GM19025 (cell line): ENCODE data around the gene TNS3.

Experiments used
- ATAC-seq: cut with Tn5 transposase; IDR thresholded peaks from one replicate; pipeline ENCODE4 v1.9.1; 2021; ENCODE audit warnings: mild to moderate bottlenecking, low read depth, moderate library complexity; ENCODE audit not compliant: unreplicated experiment

Gene TNS3

DNA sequence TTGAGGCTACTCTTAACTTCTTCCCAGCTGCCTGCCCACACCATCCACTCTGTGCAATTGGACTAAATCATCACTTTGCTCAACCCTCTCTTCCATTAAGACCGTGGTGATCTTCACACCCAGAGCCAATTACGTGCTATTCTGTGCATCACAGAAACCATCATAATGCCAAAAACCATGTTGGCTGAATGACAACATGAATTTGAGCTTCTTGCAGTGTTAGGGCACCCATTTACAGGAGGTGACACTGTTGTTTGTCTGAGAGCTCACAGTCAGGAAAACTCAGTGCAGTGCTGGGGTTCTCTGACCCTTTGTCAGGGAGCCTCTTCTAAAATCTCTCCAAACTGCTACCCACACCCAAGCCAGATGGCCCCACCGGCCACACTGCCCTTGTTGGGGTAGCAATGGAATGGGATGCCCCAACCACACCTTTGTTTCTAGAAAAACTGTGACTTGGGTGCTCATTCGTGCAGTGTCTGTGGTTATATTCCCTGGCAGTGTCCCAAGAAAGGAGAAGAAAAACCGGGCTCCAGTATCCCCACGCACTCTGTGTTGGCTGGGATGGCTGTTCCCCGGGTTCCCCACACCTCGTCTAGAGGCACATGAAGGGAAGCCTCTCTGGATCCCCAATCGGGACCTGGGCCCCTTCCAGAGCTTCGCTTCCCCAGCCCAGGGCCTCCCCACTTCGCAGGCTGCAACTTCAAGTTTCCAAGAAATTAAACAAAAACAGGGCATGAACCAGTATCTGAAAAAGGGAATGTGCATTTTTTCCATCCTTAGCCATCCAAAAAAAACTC, 2.0 kb upstream of the TNS3 start:
- ATAC-seq, result no peak

DNA sequence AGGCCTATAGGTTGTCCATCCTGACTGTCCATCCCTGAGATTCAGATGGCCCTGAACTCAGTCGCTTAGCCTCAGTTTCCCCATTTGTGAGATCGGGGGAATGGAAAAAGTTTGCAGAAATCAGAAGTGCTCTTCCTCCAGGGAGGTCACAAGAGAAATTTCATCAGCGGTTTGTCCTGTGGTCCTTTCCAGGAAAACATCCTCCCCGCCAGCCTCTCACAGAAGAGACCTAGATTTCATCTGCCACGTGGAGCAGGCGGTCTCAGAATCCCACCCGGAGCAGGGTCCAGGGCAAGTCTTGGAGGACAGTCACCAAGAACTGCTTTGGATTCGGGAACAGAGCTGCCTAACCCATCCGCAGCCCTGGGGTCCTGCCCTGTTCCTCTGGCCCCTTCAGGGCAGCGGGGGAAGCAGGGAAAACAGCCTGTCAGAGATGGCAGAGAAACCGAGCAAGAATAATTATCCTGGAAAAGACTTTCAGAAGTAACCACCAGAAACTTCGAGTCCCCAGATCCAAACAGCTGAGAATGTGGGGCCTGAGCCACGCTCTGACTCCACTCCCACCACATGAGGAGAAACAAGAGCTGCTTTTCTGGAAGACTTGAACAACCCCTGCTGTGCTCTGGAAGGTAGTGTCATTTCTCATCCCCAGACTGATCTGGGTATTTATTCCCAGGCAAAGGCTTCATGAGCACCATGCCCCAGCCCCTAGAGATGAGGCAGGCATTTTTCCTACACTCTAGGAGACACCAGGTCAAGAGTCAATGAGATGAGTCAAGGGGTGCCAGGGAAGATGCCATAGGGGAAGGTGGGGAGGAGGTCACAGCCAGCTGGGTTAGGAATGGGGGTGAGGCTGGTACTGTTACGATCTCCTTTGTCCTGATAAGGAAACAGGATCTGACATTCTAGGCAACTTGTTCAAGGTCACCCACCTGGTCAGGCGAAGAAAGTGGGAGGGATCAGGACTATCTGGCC, 1.1 kb upstream of the TNS3 start:
- no peak for ATAC-seq

DNA sequence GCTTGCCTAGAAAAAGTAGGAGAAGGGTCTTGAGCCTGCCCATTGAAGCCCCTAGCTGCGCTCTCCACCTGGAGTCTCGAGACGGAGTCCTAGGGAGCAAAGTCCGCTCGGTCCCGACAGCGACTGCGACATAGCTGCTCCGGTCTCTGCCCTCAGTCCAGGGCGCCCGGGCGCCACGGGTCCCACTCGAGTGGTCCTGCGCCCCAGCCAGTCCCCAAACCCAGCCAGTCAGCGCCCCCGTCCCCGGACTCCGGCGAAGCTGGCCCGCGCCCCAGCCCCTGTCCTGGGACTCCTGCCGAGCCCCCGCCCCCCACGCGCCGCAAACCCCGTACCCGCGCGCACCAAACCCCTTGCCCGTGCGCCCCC, 490 bp downstream of the TNS3 start:
- no peak for ATAC-seq

DNA sequence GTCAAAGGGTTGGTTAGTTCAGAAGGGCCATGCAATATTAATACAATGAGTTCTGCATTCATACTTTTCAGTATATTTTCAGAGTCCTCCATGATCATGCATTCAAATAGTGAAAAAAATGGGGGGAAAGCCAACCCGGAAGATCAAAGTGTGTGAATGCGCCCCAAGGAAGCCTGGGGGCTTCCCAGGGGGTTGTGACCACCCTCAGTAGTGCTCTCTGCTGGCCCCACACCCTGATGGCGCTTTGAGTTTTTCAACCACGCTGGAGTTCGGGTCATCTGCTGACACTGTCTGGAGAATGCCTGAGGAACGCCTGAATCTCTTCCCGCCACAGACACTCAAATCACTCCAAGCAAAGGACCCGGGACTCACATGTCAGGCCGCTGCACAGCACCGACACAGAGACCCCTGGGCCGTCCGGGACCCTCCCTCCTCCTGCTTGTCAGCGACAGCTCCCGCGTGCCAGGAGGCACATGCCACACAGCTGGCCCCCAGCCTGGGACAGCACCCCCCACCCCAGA, 1.0 kb downstream of the TNS3 start:
- ATAC-seq, result no peak

DNA sequence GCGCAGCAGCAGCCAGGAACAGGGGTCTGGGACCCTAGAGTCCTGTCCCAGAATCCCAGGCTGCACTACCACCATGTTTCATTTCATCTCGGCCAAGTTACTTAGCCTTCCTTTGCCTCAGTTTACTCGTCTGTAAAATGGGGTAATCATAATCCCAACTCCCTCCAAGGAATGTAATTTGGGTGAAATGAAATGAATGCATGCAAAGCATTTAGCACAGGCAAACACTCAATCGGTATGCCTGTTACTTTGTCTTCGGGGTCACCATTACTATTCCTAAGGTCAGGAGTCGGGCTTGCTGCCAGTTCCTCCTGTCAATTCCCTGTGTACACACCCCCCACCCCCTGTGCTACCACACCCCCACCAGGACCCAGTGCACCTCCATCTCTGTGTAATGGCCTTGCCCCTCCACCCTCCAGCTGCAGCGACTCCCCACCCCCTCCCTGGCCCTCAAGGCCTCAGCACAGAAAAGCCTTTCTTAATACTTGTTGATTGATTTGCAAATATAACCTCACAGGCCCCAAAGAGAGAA, 1.7 kb downstream of the TNS3 start:
- no peak for ATAC-seq

DNA sequence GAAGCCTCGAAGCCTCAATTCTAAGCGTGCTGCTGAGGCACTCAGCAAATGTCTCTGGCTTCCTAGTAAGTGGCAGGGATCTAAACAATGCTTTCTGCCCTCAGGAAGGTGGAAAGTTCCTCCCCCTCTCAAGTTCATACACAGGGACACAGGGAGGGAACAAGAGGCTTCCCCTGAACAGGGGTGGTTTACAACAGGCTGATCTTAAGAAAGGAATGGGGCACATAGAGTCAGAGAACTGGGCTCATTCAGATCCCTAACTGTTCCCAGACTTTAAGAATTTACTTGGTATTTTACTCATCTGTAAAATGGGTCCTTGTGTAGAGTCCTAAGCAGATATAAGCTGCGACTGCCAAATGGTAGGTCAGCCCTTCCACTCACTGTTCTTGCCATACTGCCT, 2.5 kb downstream of the TNS3 start:
- no peak for ATAC-seq

DNA sequence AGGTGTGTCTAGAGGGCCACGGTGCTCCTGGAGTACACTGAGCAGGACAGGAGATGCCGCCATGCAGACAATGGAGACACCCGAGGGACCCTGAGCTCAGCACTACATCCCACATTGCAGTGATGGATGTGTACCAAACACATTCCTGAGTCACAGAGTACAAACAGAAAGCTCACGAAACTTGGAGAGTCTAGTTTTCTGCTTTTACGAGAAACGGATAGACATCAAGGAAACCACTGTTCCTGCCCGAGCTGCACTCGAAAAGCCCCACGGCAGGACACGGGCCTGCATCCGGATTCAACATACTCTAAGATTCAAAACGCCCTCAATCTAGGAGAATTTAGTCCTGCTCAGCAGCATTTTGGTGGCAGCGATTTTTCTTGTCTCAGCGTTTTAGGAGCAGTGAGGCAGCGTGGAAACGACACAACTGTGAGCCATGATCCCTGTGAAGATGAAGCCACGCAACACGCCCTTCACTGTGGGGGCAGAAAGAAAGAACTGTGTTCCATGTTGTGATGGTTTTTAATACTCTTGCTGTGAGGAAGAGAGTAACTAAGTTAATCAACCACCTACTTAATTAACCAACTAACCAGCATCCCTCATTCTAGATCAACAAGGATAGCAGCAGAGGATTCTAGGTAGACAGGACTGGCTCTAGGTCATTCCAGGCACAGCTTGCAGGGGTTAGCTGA, 3.2 kb downstream of the TNS3 start:
- no peak for ATAC-seq

DNA sequence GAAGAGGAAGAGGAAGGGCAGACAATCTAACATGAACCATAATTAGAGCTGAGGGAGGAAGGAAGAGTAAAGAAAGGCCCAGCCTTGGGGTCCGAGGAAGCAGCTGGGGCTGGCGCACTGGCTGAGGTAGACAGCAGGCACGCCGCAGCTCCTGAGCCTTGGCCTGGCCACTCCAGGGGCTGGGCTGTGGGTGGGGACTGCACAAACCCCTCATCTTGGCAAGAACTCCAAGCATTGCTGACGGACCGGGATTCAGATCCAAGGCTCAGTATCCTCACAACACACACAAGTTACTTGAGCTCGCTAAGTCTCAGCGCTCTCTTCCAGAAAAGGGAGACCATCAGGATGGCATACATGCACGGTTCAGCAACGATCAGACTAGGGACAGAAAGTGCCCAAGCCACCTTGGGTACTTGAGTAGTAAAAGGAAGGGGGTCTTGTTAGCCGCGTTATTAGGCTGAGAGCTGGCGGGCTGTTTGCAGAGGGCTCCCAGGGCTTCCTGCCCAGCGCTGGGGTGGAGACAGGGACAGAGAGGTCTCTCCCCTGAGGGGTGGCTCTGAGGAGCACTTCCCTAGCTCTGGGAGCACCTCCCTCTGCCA, 4.5 kb downstream of the TNS3 start:
- no peak for ATAC-seq

DNA sequence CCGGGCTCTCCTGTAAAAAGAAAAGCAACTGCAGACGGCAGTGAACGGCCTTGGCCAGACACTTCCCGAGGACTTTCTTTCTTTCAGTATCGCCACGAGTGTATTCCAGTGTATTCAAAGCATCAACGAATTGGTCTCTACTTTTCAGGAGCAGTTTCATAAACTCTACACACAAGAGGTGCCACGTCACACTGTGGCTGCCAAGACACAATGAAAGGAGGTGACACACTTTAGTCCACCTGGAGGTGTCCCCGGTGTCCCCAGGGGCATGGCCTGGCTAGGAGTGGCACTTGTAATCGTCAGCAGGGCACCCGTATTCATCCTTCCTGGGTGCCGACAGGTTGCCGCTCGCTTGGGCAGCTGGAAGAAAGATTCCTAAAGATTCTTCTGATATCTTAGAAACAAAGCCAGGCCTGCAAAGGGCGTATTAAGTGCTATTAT, 5.0 kb downstream of the TNS3 start:
- no peak for ATAC-seq

DNA sequence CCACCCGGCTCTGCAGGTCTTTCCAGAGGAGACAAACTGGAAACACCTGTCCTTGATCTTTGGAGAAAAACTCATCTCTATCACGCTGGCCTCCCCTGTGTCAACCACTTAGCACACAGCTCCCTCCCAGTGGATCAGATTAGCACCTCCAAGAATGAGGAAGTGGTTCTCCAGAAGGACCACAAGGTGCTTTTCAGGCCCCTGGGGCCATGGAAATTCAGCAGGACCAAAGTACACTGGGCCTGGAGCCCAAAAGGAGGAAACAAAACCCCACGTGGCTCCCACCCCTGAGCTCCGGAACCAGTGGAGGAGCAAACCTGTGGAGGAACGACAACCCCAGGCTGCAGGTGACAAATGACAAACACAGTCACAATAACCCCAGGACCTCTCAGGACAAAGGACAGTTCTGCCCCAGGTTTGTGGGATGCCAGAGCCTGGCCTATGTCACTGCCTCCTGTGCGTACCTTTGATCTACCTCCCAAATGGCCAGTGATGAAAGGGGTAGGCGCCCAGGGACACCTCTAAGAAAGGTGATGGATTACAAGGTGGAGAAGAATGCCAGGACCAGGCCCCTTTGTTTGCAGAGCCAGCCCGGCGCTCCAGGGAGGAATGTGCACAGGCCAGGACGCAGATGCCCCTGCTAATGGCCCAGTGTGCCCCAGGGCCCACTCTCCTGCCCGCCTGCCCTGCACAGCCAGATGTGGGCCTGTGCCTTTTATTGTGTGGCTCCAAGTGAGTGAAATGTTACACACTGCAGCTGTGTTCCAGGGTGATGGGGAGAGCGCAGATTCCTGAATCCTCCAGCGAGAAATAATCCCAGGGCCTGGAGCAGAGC, 5.7 kb downstream of the TNS3 start:
- ATAC-seq, result no peak

DNA sequence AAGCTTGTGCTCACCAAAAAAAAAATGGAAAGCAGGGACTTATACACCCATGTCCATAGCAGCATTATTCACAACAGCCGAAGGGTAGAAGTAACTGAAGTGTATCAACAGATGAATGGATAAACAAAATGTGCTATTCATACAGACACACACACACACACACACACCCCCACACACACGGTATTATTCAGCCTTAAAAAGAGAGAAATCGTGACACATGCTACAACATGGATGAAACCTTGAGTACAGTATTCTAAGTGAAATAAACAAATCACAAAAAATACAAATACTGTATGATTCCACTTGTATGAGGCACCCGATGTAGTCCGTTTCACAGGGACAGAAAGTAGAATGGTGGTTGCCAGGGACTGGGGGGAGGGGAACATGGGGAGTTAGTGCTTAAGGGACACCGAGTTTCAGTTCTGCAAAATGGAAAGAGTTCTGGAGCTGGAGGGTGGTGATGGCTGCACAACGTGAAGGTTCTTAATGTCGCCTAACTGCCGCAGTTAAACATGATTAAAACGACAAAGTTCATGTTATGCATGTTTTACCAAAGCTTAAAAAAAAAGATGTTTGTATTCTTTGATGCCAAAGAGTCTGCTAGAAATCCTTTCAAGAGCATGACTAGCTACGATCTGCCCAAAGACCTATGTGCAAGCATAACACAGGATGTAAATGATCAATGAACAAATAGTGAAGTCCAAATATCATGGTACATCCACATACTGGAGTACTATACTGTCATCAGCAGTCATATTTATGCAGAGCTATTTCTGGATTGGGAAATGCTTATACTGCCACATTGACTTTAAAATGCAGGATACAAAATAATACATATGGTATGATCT, 7.2 kb downstream of the TNS3 start:
- peak; percentile 67 for ATAC-seq

DNA sequence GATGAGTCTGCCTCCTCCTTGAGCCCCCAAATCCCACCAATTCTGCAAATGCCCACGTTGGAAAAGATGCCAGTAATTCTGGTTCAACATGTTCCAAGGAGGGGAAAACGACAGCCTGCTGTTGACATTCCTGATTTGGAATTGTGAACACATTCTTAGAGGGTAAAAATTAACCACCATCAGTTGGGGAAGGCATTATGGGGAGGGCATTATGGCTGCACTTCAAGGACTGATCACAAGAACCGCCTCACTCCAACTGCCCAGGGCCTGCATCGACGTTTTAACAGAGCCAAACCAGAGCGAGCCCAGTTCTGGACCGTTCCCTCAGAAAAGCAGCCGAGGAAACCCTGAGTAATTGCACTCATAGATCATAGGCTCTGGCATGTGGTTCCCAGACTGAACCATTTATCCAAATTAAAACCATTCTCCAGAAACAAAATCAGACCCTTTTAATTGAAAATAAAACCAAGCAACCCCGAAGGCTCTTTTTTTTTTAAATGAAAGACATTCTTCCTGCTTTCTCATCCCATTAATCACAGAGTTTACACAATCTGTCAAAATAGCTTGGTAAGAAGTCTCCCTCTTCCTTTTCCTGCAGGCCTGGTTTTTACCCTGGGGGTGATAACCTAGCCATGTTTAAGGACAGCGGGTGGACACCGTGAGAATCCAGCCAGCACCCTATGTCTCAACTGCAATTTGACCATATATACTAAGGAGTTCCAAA, 8.0 kb downstream of the TNS3 start:
- ATAC-seq, result no peak

DNA sequence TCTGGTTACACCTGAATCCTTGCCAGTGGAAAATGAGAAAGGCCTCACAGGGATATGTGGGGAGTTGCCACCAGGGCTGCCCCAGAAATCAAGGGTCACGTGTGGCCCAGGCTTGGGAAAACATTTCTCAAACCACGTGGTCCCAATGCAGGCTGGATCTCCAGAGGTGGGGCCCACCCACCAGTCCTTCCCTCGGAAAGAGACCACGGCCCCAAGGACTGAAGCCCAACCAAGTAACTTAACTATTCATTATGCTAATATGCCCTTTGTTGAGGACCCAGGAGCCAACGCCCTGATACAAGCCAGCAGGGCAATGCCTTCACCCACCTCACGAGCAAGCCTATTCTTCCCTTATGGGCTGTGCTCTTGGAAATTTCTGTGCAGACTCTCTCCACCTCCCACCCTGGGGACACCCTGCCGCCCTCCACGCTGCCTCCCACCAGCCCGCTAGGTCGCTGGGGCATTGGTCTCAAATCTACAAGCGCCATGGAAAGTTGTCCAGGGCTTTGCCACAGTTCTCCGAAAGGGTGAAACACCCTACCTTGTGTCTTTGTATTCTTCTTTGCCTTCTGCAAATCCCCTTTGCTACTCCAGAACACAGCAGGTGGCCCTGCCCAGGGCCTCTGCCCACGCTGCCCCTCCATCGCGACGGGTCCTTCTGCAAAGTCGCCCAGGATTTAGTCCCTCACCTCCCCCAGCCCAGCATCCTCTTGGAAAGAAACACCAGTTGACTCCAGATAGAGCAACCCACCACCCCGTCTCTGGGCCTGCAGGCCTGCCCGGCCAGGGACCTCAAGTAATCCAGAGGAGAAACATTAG, 8.8 kb downstream of the TNS3 start:
- no peak for ATAC-seq

DNA sequence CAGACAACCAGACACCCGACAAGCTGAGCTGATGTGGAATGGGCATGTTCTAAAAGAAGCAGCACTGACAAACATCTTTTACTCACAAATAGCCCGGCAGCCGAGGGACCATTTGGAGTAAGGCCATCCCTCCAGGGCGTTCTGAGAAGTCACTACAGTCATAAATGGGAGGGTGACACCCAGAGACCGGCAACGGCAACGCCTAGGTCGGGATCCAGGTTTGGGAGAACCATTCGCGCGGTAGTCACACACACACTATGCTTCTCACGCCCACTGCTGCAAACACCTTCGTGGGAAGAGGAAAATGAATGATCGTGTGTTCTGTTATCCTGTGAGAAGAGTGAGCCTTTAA, 9.8 kb downstream of the TNS3 start:
- ATAC-seq, result no peak

DNA sequence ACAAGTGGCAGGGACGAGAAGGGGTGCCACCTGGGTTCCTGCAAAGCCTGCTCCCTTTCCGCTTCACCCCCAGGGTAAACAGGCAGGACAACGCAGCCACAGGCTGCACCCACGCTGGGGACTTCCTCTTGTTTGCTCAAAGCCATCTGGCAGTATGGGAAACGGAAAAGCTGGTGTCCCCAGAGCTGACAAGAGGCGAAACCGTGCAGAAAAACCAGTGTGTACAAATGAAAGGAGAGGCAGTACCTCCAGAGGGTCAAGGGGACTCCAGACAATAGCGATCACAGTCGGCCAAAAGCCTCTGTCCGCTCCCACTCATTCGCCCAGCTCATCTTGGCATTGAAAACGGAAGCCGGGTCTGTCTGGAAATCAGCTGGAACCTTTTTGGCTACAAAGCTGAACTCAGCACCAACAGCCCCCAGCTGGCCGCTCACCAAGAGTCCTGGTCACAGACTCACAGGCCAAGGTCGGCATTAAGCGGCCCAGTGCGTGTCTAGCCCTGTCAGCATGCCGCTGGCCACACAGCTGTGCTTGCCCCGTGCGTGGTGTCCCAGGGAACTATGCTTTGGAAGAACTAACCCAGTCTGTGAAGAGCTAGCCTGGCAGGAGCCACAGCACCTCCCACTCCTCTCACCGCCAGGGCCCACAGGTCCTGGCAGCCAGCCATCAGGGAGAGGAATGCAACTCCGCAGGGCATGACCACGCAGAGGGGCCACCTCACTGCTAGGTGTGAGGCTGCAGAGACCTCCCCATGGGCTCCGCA, 10.4 kb downstream of the TNS3 start:
- no peak for ATAC-seq

DNA sequence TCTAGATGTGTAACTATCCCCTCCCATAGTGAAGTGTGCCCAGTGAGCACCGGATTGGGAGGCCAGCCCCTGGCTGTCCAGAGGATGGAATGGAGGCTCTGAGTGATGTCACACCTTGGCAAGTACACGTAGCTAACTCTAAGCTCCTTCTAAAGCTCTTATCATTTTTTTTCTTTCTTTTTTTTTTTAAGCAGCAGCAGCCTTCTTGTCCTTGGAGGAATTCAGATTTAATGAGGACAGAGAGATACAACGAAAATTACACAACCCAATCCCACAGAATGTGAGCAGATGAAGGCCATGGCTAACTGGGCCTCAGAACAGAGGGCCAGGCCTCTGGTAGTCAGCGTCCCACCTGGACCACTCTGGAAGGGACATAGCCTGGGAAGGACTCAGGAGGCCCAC, 11.3 kb downstream of the TNS3 start:
- no peak for ATAC-seq
